ENCODE results near the gene TEKT2. TPM values are rescaled to one million over a fixed set of nuclear protein-coding genes. Genes with fewer than 3 reads are reported as not detected.

The TEKT2 gene, protein sequence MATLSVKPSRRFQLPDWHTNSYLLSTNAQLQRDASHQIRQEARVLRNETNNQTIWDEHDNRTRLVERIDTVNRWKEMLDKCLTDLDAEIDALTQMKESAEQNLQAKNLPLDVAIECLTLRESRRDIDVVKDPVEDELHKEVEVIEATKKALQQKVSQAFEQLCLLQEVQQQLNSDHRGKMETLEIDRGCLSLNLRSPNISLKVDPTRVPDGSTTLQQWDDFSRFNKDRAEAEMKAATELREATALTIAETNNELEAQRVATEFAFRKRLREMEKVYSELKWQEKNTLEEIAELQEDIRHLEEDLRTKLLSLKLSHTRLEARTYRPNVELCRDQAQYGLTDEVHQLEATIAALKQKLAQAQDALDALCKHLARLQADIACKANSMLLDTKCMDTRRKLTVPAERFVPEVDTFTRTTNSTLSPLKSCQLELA
- total RNA-seq (10 to 100 TPM in 1 of 7 donors, 1 to 10 TPM in 4, under 1 TPM in 2; 0.28 to 22.5 (median 2.1) TPM), polyA plus RNA-seq (under 1 TPM; 0.12 to 0.36 TPM)
- long read RNA-seq, donor 1, result 0 reads
- long read RNA-seq, donor 2, result 0 reads
- long read RNA-seq, donor 3, partial matches to known transcripts, result 0 of 1 reads
- long read RNA-seq, donor 3, other reads (novel, unspliced or antisense), result 0 of 1 reads

DNA sequence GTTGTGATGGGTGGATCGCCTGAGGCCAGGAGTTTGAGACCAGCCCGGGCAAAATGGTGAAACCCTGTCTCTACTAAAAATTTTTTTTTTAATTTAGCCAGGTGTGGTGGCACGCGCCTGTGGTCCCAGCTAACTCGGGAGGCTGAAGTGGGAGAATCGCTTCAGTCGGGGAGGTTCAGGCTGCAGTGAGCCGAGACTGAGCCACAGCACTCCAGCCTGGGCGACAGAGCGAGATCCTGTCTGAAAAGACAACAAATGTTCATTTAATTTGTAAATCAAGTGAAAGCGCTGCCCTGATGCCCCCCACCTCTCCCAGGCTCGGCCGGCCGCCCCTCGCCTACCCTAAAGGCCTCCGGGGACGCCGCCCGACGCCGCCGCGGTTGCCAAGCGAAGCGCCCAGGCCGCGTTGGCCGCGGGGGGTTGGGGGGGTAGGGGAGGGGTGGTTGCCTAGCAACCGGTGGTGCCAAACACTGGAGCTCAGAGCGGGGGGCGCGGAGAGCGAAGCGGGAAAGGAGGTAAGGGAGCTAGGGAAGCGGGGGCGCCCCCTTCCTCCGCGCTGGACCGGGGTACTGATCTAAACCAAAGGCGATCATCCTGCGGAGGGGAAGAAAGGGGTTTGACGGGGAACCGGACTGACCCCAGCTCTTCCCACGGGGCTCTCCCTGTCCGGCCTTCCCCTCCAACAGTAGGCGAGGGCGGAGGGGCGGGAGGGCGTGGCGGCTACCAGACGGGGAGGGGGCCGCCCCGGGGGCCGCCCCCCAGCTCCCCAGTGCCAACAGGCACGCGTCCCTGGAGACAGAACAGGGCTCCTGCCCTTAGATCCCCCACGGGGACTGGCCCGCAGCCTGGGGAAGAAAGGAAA is at the start of gene TEKT2:
Gene TEKT2 (plus strand): TSS at position 460 of the 862 bp plus-strand sequence. CDS start 828 bp downstream, outside the sequence.
- intact Hi-C loops (cut with DNase I), result no loop called here
- Histone ChIP-seq H3K4me1 (ENCODE audit: insufficient read depth) (peaks cover 6% of the 10 kb centered on the region), H3K4me3 (peak within 1 kb of the TSS; percentile 34), H3K36me3 (no peaks in the 10 kb centered on the region), H3K9me3 (no peaks in the 10 kb centered on the region), H3K27ac (no peak within 1 kb of the TSS), H3K27me3 (no peaks in the 10 kb centered on the region)
- WGBS, 3 donors, result 11 to 12% (median 12%) methylated on average over 57 to 59 of the region's 59 CpGs
- DNase-seq, result peak; percentile 44 to 78 (median 55)
- TF ChIP-seq, protein P1, sequence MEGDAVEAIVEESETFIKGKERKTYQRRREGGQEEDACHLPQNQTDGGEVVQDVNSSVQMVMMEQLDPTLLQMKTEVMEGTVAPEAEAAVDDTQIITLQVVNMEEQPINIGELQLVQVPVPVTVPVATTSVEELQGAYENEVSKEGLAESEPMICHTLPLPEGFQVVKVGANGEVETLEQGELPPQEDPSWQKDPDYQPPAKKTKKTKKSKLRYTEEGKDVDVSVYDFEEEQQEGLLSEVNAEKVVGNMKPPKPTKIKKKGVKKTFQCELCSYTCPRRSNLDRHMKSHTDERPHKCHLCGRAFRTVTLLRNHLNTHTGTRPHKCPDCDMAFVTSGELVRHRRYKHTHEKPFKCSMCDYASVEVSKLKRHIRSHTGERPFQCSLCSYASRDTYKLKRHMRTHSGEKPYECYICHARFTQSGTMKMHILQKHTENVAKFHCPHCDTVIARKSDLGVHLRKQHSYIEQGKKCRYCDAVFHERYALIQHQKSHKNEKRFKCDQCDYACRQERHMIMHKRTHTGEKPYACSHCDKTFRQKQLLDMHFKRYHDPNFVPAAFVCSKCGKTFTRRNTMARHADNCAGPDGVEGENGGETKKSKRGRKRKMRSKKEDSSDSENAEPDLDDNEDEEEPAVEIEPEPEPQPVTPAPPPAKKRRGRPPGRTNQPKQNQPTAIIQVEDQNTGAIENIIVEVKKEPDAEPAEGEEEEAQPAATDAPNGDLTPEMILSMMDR (IDR thresholded peaks at IDR 0.05), result no peak
- TF ChIP-seq POLR2A (IDR thresholded peaks at IDR 0.05), result no peak

DNA sequence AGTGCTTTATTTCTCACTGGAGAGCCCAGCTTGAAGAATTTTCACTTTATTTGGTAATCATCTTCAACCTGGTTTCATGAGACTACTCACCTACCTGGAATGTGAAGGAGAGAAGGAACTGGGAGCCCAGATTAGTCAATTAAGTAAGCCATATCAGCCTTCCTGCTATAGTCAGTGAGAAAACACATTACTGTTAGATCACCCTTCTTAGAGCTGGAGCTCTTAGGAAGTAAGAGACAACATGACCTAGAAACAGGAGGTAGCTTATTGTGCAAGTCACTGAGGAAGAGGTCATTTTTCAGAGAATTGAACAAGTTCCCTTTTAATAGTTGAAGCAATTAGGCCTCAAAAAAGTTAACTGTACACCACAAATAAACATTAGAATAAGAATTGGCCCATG is 49.2 kb upstream of the TEKT2 start:
- no peak overlapping the region for H3K27ac ChIP-seq
- TF ChIP-seq, protein P1 (IDR thresholded peaks at IDR 0.05), result no peak
- no peak for TF ChIP-seq POLR2A (IDR thresholded peaks at IDR 0.05)
- no peak for TF ChIP-seq EP300 (IDR thresholded peaks at IDR 0.05)

DNA sequence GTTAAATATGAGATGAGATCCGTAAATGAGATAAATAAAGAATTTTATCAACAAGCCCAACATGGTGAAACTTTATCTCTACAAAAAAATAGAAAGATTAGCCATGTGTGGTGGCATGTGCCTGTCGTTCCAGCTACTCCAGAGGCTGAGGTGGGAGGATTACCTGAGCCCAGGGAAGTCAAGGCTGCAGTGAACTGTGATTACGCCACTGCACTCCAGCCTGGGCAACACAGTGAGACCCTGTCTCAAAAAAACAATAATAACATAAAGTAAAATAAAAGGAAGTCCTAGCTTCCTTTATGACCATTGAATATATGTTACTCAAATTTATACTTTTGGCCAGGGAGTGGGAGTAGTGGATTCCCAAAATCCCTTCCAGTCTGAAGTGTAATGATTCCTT is 48.7 kb upstream of the TEKT2 start:
- TF ChIP-seq EP300 (IDR thresholded peaks at IDR 0.05) (no peak), POLR2A (IDR thresholded peaks at IDR 0.05) (no peak)
- TF ChIP-seq, protein P1 (IDR thresholded peaks at IDR 0.05), result no peak
- no peaks in the 10 kb centered on the region for H3K4me1 ChIP-seq (ENCODE audit: insufficient read depth)
- H3K27ac ChIP-seq, result no peak overlapping the region
- H3K36me3 ChIP-seq, result no peaks in the 10 kb centered on the region
- WGBS, 3 donors, result 82 to 88% (median 83%) methylated on average over 3 of the region's 3 CpGs
- no peak overlapping the region for H3K4me3 ChIP-seq
- no peaks in the 10 kb centered on the region for H3K9me3 ChIP-seq
- no peaks in the 10 kb centered on the region for H3K27me3 ChIP-seq
- no peak for DNase-seq
- intact Hi-C loops (cut with DNase I), result no loop called here

More for the DNA sequence above, 49.2 kb upstream of the TEKT2 start:
- Histone ChIP-seq H3K4me1 (ENCODE audit: insufficient read depth) (no peaks in the 10 kb centered on the region), H3K9me3 (no peaks in the 10 kb centered on the region), H3K36me3 (no peaks in the 10 kb centered on the region), H3K4me3 (no peak overlapping the region), H3K27me3 (no peaks in the 10 kb centered on the region)
- DNase-seq, result no peak
- intact Hi-C loops (cut with DNase I), result no loop called here

DNA sequence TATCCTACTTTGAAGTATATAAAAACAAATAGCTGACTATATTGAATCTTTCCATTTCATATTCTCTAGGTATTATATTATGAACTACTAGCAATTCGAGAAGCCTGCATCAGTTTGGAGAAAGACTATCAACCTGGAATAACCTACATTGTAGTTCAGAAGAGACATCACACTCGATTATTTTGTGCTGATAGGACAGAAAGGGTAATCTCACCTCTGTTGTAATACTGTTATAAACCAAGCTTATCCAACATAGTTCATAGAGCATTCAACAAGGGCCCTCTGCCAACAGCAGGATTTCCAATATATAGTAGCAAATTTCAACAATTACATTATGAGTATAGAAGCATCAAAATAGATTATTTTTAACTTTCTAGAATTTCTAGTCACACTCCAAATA is 43.7 kb upstream of the TEKT2 start:
- H3K27me3 ChIP-seq, result no peaks in the 10 kb centered on the region
- H3K9me3 ChIP-seq, result no peaks in the 10 kb centered on the region
- H3K27ac ChIP-seq, result no peak overlapping the region
- intact Hi-C loops (cut with DNase I), result no loop called here
- 73 to 91% (median 83%) methylated on average over 2 of the region's 2 CpGs for WGBS, 3 donors
- no peaks in the 10 kb centered on the region for H3K4me1 ChIP-seq (ENCODE audit: insufficient read depth)
- no peaks in the 10 kb centered on the region for H3K36me3 ChIP-seq
- TF ChIP-seq, protein P1 (IDR thresholded peaks at IDR 0.05), result no peak
- TF ChIP-seq POLR2A (IDR thresholded peaks at IDR 0.05) (no peak), EP300 (IDR thresholded peaks at IDR 0.05) (no peak)
- H3K4me3 ChIP-seq, result no peak overlapping the region
- DNase-seq, result no peak
